Activated CD4-positive, alpha-beta T cell treated with anti-CD3 and anti-CD28 coated beads, Interleukin-2, amount 50 U/mL, for 1 hour (primary cell): ENCODE results near the gene P4HA2.

Source experiments
- DNase-seq: peaks from one replicate; pipeline ENCODE4 v3.0.0-alpha.2; 2020

Gene P4HA2

DNA sequence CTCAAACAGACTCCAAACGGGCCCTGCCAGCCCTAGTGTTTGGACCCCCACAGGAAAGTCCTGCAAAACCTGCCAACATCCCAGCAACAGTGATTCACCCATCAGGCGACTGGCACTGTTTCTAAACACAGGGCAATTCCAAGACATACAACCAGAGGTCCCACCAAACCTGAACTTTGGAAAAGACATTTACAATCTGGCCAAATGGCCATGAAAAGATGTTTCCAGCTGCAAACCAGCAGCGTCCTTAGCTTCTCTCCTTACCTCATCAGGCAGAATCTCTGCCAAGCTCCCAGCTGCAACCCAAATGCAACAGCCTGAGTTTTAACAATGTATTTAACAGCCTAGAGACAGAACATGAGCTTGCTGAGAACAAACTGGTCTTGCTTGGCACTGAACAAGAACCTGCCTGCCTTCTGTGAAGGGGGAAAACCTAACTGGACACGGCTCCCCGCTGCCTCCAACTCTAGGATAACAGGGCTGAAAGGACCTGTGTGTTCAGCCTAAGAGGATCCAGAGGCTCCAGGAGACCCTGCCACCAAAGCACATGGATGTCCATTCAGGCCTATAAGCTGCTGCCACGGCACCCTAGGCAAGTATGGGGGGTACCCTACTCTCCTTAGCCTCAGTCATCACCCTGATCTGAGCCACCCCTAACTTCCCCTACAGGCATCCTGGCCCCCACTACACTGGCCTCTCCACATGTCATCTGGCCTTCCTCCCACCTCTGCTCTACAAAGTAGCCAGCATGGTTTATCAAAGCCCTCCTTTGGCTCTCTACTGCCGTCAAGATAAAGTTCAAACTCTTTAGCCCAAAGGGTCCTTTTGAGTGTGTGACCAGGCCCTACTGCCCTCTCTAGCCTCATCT lies 5.6 kb downstream of the P4HA2 start:
- DNase-seq = no peak

DNA sequence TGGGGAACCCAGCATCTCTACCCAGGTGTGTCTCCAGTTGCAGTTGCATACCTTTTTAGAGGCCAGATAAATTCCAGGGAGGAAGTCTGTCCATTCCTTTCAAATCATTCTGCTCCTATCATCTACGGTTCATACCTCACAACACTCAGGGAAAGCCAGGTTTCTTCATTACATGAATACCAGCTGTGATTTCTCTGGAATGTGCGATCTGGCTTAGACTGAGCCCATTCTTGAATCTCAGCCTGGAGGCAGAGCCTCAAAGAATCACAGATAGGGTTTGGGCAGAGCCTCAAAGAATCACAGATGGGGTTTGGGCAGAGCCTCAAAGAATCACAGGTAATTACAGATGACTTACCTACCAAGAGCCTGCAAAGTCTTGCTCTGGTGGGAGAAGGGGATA lies 7.2 kb downstream of the P4HA2 start:
- no peak for DNase-seq

DNA sequence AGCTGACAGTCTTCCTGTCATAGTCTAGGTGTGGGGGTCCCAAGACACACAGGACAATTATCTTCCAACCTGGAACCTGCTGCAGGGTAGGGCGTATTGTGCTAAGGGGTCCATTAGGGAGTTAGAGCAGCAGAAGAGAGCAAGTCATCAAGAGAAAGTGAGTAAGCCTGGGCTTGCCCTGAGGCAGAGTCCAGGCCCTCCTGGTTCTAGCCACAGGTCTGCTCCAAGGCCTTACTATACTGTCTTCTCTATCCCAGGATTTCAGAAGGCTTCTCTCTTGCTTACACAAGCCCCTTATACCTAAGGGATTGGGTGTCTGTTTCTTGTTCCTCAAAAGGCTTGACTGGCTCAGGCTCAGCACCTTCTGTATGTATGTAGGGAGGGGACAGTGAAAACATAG lies 7.7 kb downstream of the P4HA2 start:
- DNase-seq = no peak

DNA sequence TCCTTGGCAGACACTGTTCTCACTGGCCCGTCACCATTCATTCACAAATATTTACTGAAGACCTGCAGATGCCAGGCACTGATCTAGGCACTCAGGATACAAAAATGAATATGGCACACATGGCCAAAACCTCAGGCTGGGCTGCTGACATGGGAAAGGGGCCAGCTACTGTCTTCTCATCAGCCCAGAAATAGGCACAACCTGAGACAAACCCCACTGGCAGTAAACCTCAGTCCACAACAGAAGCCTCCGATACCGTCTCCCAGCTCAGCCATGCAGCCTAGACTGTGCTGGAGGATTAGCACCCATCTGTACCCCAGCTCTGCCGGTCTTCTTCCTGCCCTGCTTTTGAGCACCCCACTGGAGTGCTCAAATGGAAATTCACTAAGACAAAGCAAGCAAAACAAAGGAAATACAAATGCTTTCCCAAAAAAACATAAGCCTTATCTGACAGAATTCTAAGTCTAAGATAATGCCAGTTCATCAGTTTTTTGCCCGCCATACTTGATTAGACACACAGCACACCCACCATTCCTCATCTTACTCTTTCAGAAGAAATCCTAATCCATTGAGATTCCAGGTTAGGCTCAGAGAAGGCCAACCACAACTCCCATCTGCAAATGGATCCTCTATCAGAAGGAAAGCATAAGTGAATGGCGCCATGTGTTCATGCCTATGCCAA lies 8.2 kb downstream of the P4HA2 start:
- DNase-seq = no peak

DNA sequence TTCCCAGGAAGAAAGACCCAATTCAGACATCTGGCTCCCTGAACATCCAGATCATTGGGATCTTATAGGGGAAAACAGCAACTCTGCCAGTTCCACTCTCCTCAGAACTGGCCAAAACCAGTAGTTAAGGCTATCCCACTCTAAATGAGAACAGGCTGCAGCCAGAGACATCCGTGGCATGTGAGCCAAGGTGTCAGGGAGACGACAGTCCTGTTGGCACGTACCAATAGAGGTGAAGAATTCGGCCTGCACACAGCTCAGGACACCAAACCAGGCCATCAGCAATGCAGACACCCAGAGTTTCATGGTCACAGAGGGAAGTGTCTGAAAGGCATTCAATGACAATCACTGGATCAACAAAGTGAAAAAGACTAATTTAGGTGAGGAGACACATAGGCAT lies 9.3 kb downstream of the P4HA2 start:
- DNase-seq = no peak

DNA sequence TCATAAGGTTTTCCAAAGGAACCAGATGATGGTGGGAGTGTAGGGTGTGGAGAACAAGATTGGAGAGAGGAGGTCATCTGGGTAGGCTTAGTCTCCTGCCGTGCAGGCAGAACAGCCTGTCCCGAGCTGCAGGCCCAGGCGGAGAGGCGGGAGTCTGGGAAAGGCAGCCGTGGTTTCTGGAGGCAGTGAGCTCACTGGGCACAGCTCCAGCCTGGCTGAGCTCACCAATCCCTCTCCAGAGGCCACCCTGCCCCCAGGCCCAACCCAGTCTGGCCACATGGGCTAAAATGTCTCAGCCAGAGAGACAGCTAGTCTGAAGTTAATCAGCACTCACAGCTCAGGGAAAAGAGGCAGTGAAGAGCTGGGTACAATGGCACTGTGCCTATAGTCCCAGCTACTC lies 12.3 kb downstream of the P4HA2 start:
- no peak for DNase-seq

DNA sequence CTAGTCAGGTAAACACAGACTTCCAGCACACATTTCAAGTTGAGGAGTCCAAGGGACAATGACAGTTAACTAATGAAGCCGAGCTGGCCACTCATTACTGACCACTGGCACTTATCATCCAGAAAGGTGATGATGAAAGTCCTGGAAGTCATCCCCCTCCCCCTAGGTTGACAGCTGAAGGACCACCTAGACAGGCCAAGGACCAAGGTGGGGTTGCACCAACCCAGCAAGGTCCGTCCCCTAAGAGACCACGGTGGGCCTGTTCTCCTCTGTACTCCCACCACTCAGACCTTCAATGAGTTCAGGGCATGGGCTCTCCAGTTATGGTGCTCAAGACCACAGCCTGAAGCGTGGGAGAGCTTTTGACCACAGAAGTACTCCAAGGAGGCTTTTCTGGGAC lies 13.2 kb downstream of the P4HA2 start:
- no peak for DNase-seq

DNA sequence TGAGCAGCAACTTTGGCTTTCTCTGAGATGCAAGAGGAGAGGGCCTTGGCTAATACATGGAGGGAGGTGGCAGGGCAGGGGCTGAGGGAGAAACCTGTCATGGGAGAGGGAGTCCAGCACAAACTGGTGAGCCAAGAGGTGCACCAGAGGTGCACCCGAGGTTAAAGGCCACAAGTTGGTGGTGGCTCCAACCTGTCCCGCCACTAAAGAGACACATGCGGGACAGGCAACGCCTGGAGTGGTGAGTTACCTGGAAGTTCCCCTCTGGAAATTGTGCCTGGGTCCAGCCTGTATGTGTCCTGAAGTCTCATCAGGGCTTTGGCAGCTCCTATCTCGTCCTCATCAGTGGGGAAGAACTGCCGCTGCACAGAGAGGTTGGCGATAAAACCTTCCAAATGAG lies 14.0 kb downstream of the P4HA2 start:
- DNase-seq = no peak

DNA sequence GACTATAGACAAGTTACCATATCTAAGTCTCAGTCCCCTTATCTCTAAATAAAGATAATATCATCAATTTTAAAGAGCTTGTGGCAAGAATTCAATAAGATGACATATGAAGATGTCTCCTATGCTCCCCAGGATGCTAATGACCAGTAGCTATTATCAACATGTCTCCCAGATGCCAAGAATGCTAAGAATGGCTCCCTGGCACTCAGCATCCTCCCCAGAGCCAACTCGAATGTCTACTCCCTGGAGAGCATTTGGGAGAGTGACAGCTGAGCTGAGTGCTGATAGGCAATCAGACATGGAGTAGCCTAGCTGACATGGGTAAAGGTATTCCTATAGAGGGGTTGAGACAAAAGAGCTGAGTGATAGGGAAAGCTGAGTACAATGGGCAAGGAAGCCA lies 15.9 kb downstream of the P4HA2 start:
- DNase-seq = no peak

DNA sequence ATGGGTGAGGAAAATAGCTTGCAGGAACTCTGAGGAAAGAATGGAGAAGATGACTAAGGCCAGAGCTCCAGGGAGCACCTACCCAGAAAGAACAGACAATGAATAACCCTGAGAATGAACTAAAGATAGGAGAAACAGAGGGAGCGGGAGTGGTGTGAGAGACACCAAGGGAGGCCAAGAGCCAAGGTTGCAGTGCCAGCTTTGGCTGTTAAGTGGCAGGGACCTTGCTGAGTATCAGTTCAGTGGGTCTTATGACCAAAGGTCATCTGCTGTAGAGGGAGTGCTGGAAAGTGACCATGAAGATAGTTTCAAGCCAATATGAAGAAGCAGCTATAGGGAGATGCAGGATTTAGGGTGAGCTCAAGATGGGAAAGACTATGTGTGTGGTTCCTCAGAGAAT lies 16.7 kb downstream of the P4HA2 start:
- DNase-seq = no peak

DNA sequence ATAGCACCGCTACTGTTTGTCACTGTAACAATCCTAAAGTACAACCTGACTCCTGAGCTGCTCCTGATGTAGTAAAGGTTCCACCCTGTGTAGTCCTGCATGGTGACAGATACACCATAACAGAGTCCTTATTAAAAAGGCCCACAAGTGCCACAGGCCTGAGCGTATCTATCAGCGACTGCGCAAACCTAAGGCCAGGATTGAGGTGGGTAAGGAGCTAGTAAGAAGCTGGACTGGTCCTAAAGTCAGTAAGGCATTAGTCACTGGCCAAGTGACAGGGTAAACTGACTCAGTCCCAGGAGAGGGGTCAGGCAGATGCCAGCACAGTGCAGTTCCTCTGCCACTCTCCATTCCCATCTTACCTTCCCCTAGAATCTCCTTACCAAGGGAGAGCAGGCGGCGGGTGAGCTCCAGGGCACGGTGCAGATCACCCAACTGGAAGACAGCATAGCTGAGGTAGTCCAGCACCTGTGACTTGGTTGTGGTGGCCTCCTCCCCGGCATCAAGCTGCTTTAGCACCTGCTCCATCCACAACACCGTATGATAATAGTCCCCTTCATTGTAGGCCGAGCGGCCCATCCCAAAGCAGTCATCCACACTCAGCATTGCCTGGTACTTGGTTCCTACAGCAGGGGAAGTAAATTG lies 17.6 kb downstream of the P4HA2 start:
- DNase-seq = no peak

DNA sequence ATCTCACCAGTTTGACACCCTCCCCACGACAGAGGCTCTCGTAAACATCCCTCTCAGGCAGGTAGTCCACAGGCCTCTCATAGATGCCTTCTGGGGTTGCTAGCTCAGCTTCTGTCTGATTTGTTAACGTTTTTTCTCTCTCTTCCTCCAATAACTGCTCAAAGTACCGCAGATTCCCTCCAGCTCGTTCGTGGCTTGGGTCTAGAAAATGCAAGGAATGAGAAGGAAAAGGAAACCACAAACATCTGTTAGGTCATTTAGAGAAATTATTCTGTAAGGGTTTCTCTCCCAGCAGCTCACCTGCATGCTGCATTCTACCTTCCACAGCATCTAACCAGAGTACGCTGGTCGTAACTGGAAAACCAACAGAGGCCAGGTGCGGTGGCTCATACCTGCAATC lies 18.5 kb downstream of the P4HA2 start:
- no peak for DNase-seq

DNA sequence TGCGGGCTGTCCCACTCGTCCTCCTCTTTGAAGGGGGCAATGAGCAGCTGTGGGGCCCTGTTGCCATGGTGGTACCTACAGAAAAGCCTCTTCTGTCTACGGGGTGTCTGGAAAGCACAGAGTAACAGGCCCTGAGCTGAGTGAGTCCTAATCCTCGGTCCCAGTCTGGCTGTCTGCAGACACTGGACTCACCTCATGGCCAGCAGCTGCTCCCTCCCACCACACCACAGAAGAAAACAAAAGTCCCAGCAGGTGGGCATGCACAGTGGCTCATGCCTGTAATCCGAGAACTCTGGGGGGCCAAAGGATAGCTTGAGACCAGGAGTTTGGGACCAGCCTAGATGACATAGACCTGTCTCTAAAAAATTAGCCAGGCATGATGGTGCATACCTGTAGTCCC lies 19.9 kb downstream of the P4HA2 start:
- no peak for DNase-seq

DNA sequence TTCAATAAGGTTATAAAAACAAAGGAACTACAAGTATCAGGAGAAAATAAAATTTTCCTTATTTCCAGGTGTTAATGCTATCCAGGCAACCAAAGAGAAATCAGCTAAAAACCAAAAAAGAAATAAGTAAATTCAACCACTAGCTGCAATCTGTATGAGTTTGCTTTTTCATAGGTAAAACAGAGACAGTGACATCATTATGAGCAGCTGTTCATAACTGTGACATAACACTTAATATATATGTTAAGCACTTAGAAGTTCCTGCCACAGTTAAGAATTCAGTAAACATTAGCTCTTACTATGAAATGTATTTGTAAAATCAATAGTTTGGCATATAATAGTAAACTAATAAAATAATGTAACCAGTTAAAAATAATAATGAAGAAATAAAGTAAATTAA lies 20.9 kb downstream of the P4HA2 start:
- DNase-seq = no peak

DNA sequence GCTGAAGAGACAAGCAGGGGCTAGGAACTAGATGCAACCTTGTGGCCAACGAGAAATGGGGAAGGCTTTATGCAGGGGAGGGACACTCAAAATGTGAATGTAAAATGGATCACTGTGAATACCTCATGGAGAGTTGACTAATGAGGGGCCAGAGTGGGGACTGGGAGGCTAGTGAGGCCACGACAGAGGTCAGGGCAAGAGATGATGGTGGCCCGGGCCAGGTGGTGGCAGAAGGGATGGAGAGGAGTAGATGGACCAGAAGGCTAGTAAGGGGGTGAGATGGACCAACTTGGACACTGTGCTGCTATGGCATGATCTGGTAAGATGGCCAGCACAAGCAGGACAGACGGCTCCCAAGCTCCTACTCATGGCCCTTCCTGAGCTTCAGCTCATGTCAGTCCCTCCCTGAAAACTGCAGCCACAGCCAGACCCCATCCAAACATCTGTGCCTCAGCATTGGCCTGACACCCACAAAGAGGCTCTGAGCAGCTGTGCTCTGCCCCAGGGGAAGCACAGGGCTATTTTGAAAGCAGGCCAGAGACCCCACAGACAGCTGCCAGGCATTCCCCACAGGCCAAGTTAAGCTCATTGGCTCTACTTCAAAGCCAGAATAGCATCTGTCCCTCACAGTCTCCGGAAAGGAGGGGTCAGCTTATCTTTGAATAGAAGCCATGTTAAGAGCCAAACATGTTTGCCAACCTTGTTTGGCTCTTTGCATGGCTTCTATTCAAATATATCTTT lies 22.1 kb downstream of the P4HA2 start:
- DNase-seq = no peak

DNA sequence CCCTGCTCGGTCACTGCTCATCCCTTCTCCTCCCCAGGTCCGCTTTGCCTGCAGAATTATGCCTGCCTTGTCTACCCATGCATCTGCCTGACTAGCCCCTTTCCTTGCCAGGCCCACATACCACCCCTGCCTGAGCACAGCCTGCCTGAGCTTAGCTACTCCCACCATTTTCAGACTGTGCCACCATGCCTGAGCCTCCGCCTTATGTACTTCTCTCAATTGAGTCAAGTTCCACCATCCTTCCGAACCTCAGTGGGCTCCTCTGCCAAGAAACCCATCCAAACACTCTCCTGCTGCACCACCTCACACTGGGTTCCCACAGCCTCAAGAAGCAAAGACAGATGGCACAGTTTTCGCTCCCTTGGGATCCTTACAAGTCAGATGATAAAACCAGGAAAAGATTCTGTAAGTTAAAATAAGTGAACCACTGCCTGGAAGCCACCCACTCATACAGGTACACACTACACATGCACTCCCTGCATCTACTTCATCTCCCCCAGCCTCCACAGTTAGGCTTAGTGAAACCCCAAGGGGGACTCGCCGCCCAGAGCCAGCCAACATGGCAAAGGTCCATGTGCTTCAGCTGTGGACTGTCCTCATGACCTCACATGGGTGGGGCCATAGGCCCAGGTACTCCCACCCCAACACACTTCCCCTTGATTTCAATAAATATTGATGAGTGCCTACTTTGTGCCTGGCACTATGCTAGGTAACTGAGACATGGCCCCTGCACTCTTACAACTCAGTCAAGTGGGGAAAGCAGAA lies 23.1 kb downstream of the P4HA2 start:
- no peak for DNase-seq

DNA sequence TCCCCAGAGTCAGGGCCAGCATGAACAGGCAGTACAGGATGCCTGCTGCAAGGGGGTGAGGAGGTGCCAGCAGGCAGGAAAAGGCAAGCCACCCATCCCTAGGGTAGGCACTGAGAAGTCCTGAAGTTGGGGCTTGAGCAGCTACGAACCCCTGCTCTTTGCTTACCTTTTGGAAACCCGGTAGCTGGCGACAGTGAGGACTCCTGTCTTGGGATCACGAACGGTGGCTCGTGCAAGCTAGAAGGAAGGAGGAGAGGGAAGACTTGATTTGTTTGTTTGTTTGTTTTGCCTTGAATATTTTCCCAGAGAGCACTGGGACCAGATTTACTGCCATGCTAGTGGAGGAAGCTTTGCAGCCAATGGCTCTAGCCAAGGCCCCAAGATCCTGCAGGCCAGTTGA lies 23.7 kb downstream of the P4HA2 start:
- no peak for DNase-seq

DNA sequence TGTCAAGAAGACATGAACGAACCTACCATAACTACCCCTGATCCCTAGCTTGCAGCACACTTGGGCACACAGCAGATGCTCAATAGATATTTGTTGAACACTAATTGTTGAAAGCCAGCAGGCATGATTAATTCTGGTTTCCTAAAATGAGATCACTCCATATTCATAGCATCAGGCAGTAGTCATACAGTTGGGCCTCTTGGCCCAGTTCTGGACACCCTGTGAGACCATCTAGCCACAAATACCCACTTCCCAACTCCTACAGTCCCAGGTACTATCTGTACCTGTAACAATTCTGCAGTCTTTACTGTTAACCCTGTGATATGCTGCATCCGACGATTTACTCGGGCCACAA lies 24.2 kb downstream of the P4HA2 start:
- DNase-seq = no peak

DNA sequence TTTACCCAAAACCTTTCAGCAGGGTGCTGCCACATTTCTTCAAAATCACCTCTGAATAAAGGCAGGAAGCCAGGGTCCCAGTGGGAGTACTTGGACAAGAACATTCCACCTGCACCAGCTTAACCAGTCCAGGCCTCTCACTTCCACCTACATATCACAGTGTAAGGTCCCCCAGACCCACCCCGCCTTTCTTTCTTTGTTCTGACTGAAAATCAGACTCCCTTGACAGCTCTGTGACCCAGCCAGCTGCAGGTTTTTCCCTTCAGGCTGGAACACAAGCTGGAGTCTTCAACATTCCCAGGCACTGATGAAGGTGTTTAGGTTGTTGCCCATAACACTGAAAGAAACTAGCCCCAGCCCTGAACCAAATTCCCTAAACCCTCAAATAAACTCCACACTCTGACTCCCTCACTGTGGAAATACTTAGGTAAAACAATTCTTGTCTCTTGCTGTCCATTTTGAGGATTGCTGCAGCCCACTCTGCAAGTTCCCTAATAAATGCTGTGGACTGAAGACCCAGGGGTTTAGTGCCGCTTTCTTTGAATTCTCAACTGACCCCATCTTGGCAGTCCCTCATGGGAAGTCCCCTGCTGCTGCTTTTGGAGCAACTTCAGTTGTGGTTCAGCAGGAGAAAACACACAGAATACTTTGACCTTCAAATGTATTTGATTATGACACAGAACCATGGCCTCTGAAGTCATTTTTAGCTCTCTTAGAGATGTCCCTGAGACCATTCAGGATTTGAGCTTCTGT lies 24.8 kb downstream of the P4HA2 start:
- no peak for DNase-seq

DNA sequence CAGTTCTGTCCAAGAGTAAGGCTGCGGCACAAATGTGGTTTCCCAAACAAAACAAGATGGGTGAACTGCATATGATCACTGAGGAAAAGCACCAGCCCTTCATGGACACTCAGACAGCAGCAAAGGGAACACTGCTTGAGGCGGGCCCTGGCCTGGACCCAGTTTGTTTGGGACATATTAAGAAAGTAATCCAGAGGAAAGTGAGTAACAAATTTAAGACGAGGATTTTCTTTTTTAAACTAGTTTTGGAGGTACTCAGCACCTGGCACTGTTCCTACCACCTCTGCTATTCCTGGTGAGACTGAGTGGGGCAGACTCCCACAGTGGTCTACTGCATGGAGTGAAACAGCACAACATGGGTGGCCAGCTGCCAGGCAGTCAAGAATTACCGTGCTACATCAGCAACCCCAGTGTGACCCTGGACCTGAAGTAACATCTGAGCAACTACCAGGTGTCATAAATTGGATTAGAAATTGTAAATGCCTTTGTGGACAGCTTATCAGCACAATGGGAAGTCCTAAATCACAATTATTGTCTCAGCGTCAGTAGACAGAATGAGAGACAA lies 28.5 kb downstream of the P4HA2 start:
- DNase-seq = no peak

DNA sequence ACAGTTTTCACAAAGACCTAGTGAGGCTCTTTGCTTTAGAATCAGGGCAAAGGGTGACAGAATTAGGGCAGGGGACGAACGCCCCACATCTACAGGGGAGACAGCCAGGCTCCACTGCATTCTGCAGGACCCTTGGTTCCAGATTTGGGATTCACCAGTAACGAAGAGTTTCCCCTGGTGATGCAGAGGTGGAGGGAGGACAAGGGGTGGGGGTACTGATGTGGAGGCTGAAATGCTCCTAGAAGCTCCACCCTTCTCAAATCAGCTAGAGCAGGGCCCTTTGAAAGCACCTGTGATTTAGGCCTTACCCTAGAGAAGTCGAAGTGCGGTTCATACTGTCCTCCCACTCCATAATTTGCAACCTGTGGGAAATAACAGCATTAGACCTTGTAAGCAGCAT lies 29.1 kb downstream of the P4HA2 start:
- DNase-seq = no peak

DNA sequence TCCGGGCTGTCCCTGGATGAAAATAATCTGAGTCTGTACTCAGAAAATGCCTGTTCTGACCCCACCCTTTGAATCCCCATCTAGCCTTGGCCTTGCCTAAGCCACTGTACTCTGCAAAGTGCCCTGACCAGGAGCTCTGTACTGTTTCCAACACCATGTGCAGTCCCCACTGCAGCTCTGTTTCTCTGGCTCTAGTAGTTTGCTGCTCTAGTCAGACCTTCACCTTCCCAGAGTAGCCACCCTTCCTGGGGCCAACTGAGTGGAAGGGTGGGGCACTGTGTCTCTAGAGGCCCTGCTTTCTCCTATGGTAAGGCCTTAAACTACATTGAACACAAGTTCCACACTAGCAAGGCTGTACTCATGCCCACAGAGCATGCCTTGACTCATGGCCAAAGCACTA lies 31.9 kb downstream of the P4HA2 start:
- DNase-seq = no peak
